IMR-90 (cell line): ENCODE data around the gene SPAG16. TPM values are rescaled to one million over a fixed set of nuclear protein-coding genes. Genes with fewer than 3 reads are reported as not detected.

Source experiments
- ATAC-seq: fragments of 200-7000 bp; cut with Tn5 transposase; 2 replicates; pipeline ENCODE4 v1.9.1; 2020; ENCODE audit warnings: low read depth, mild to moderate bottlenecking, moderate library complexity
- BruUV-seq: library from RNA; stranded (reverse); fragments of 400-500 nt; replicated peaks from 2 replicates; lab custom pipeline; 2021; lab: Mats Ljungman, UMichigan
- CTCF ChIA-PET: fragments of 300-600 bp; formaldehyde crosslinking; extraction: SDS; loops from one replicate; lab custom pipeline; 2021; ENCODE audit warnings: antibody characterized with exemption; lab: Yijun Ruan, JAX
- POLR2A ChIA-PET: fragments of 300-600 bp; sonication (Branson Sonifier 250); formaldehyde crosslinking; loops from one replicate; lab custom pipeline; 2022; ENCODE audit warnings: antibody characterized with exemption; ENCODE audit not compliant: unreplicated experiment; lab: Charles Lee
- DNase-seq: peaks from one replicate; pipeline ENCODE4 v3.0.0; 2013
- H2AFZ ChIP-seq: replicated peaks from 2 replicates; pipeline ENCODE3; 2013; ENCODE audit warnings: low read length, mild to moderate bottlenecking; ENCODE audit not compliant: poor library complexity
- H2AK5ac ChIP-seq: 2 replicates; pipeline ENCODE4 v1.6.1; 2013; ENCODE audit warnings: low read depth, low read length, inconsistent platforms
- H2AK9ac ChIP-seq: replicated peaks from 2 replicates; pipeline ENCODE3; 2013; ENCODE audit warnings: mild to moderate bottlenecking, low read depth, low read length, moderate library complexity; ENCODE audit not compliant: poor library complexity
- H2BK120ac ChIP-seq: 2 replicates; pipeline ENCODE4 v1.6.1; 2013; ENCODE audit warnings: low read depth, low read length, inconsistent platforms
- H2BK15ac ChIP-seq: 3 replicates; pipeline ENCODE4 v1.6.1; 2013; ENCODE audit warnings: low read depth, low read length, inconsistent platforms
- H2BK20ac ChIP-seq: 2 replicates; pipeline ENCODE4 v1.6.1; 2013; ENCODE audit warnings: low read depth, mild to moderate bottlenecking, inconsistent platforms, low read length, moderate library complexity
- H2BK5ac ChIP-seq: 2 replicates; pipeline ENCODE4 v1.6.1; 2013; ENCODE audit warnings: mild to moderate bottlenecking, low read depth, low read length, inconsistent platforms; ENCODE audit not compliant: poor library complexity, severe bottlenecking
- H3K14ac ChIP-seq: replicated peaks from 2 replicates; pipeline ENCODE4 v1.6.1; 2013; ENCODE audit warnings: low read depth, low read length, inconsistent platforms
- H3K18ac ChIP-seq: 2 replicates; pipeline ENCODE4 v1.6.1; 2013; ENCODE audit warnings: low read depth, low read length, control low read depth
- H3K23ac ChIP-seq: 2 replicates; pipeline ENCODE4 v1.6.1; 2013; ENCODE audit warnings: low read depth, low read length, inconsistent platforms
- H3K27ac ChIP-seq: 2 replicates; pipeline ENCODE4 v1.5.1; 2013; ENCODE audit warnings: mild to moderate bottlenecking, control low read depth, low read length; ENCODE audit not compliant: insufficient read depth
- H3K27me3 ChIP-seq: 2 replicates; pipeline ENCODE4 v1.6.1; 2013; ENCODE audit warnings: low read length; ENCODE audit not compliant: control insufficient read depth, insufficient read depth
- H3K36me3 ChIP-seq: 2 replicates; pipeline ENCODE4 v1.6.1; 2013; ENCODE audit warnings: low read length, mixed read lengths; ENCODE audit not compliant: control insufficient read depth, insufficient read depth
- H3K4ac ChIP-seq: 2 replicates; pipeline ENCODE4 v1.6.1; 2013; ENCODE audit warnings: low read depth, low read length, inconsistent platforms
- H3K4me1 ChIP-seq: 2 replicates; pipeline ENCODE4 v1.6.1; 2013; ENCODE audit warnings: low read length, mixed read lengths; ENCODE audit not compliant: control insufficient read depth, insufficient read depth
- H3K4me2 ChIP-seq: 2 replicates; pipeline ENCODE4 v1.6.1; 2013; ENCODE audit warnings: low read depth, mild to moderate bottlenecking, control low read depth, low read length, moderate library complexity
- H3K4me3 ChIP-seq: 2 replicates; pipeline ENCODE4 v1.5.1; 2013; ENCODE audit warnings: low read depth, mild to moderate bottlenecking, control low read depth, low read length, moderate library complexity; ENCODE audit not compliant: insufficient read depth
- H3K56ac ChIP-seq: 2 replicates; pipeline ENCODE4 v1.6.1; 2013; ENCODE audit warnings: low read length, inconsistent platforms; ENCODE audit not compliant: insufficient read depth; ENCODE audit errors: extremely low read depth
- H3K79me1 ChIP-seq, 2 experiments: 2 replicates each; pipeline ENCODE4 v1.6.1; 2013; ENCODE audit warnings: low read length in 2 of 2, inconsistent platforms in 1 of 2, low read depth in 1 of 2
- H3K9ac ChIP-seq: 2 replicates; pipeline ENCODE4 v1.6.1; 2013; ENCODE audit warnings: low read depth, low read length, control low read depth
- H3K9me1 ChIP-seq: 2 replicates; pipeline ENCODE4 v1.6.1; 2013; ENCODE audit warnings: low read length, inconsistent platforms; ENCODE audit not compliant: insufficient read depth
- H3K9me3 ChIP-seq: 2 replicates; pipeline ENCODE4 v1.6.1; 2013; ENCODE audit warnings: low read length; ENCODE audit not compliant: control insufficient read depth, insufficient read depth
- H4K20me1 ChIP-seq: 2 replicates; pipeline ENCODE4 v1.6.1; 2013; ENCODE audit warnings: low read length, inconsistent platforms; ENCODE audit not compliant: insufficient read depth
- H4K5ac ChIP-seq: 2 replicates; pipeline ENCODE4 v1.6.1; 2013; ENCODE audit warnings: mild to moderate bottlenecking, low read depth, low read length, control low read depth
- H4K8ac ChIP-seq, 2 experiments: 2 replicates each; pipeline ENCODE4 v1.6.1; 2013; ENCODE audit warnings: low read depth in 2 of 2, low read length in 2 of 2, control low read depth in 1 of 2, inconsistent platforms in 1 of 2
- H4K91ac ChIP-seq: 2 replicates; pipeline ENCODE4 v1.6.1; 2013; ENCODE audit warnings: low read depth, low read length, inconsistent platforms; ENCODE audit not compliant: insufficient read depth
- BHLHE40 ChIP-seq: fragments of 150-350 bp; IDR thresholded peaks from 2 replicates; pipeline ENCODE4 v1.6.1; 2016; ENCODE audit warnings: mild to moderate bottlenecking, low read depth, low read length
- CEBPB ChIP-seq: IDR thresholded peaks from 2 replicates; pipeline ENCODE4 v1.6.1; 2012; ENCODE audit warnings: low read depth, low read length, improper control_type of control experiment
- CHD1 ChIP-seq: IDR thresholded peaks from 2 replicates; pipeline ENCODE4 v1.6.1; 2012; ENCODE audit warnings: low read depth, low read length, improper control_type of control experiment
- CTCF ChIP-seq: conservative IDR thresholded peaks from 2 replicates; pipeline ENCODE4 v1.5.1; 2012; ENCODE audit warnings: mild to moderate bottlenecking, low read depth, low read length, improper control_type of control experiment
- ELK1 ChIP-seq: fragments of 150-350 bp; IDR thresholded peaks from 2 replicates; pipeline ENCODE4 v1.6.1; 2016; ENCODE audit warnings: low read depth, mild to moderate bottlenecking, low read length, moderate library complexity, borderline replicate concordance
- FOS ChIP-seq: fragments of 150-350 bp; IDR thresholded peaks from 2 replicates; pipeline ENCODE4 v1.6.1; 2016; ENCODE audit warnings: low read depth, low read length
- MAFK ChIP-seq: IDR thresholded peaks from 2 replicates; pipeline ENCODE4 v1.6.1; 2012; ENCODE audit warnings: low read depth, low read length, improper control_type of control experiment
- MAZ ChIP-seq: IDR thresholded peaks from 2 replicates; pipeline ENCODE4 v1.6.1; 2012; ENCODE audit warnings: low read depth, mild to moderate bottlenecking, low read length, improper control_type of control experiment, moderate library complexity, borderline replicate concordance
- MXI1 ChIP-seq: IDR thresholded peaks from 2 replicates; pipeline ENCODE4 v1.6.1; 2012; ENCODE audit warnings: low read depth, mild to moderate bottlenecking, low read length, moderate library complexity, borderline replicate concordance
- NFE2L2 ChIP-seq: fragments of 150-350 bp; IDR thresholded peaks from 2 replicates; pipeline ENCODE4 v1.6.1; 2016; ENCODE audit warnings: low read depth, mild to moderate bottlenecking, low read length
- POLR2A ChIP-seq: IDR thresholded peaks from 2 replicates; pipeline ENCODE4 v1.6.1; 2012; ENCODE audit warnings: mild to moderate bottlenecking, low read depth, low read length
- RAD21 ChIP-seq: IDR thresholded peaks from 2 replicates; pipeline ENCODE4 v1.6.1; 2012; ENCODE audit warnings: low read length, improper control_type of control experiment
- RCOR1 ChIP-seq: IDR thresholded peaks from 2 replicates; pipeline ENCODE4 v1.6.1; 2012; ENCODE audit warnings: mild to moderate bottlenecking, low read length, improper control_type of control experiment; ENCODE audit not compliant: insufficient replicate concordance
- RFX5 ChIP-seq: IDR thresholded peaks from 2 replicates; pipeline ENCODE4 v1.8.0; 2012; ENCODE audit warnings: low read depth, mild to moderate bottlenecking, low read length, moderate library complexity
- SMC3 ChIP-seq: fragments of 150-350 bp; IDR thresholded peaks from 2 replicates; pipeline ENCODE4 v1.6.1; 2016; ENCODE audit warnings: low read depth, mild to moderate bottlenecking, antibody characterized with exemption, low read length, moderate library complexity
- USF2 ChIP-seq: fragments of 150-350 bp; IDR thresholded peaks from 2 replicates; pipeline ENCODE4 v1.6.1; 2017; ENCODE audit warnings: mild to moderate bottlenecking, antibody characterized with exemption, low read length, low read depth
- WGBS, 2 experiments: methylation state at CpG; one replicate each; pipeline versions ENCODE4 v1.1.5 to v1.1.7; 2013; ENCODE audit warnings: missing lambda C conversion rate in 2 of 2; ENCODE audit not compliant: insufficient read length in 1 of 2; ENCODE audit errors: extremely low coverage in 2 of 2; 5-methylcytosine and 5-hydroxymethylcytosine counted together
- dilution Hi-C: fragments of 300-500 bp; cut with HindIII; formaldehyde crosslinking; loops from one replicate; pipeline ENCODE4 v1.14.3; 2018; ENCODE audit warnings: low sequenced_read_pairs; ENCODE audit not compliant: unreplicated experiment
- in situ Hi-C: fragments of 300-500 bp; cut with MboI; formaldehyde crosslinking; loops from 3 replicates; pipeline ENCODE4 v1.14.3; 2019; ENCODE audit warnings: low sequenced_read_pairs, inconsistent platforms, mixed read lengths
- intact Hi-C: fragments of 100-400 bp; cut with micrococcal nuclease; formaldehyde crosslinking; loops from 2 replicates; pipeline ENCODE4 v1.10.0; 2022
- polyA plus RNA-seq, 3 experiments: library from polyadenylated mRNA; depleted of rRNA; stranded (reverse); fragments of >200 nt; gene quantifications; 2 replicates each; pipeline ENCODE4 v1.2.3, GENCODE V29; 2012; ENCODE audit warnings: low replicate concordance in 1 of 3
- total RNA-seq: library from RNA; depleted of rRNA; stranded (reverse); fragments of >200 nt; gene quantifications from 2 replicates; pipeline ENCODE4 v1.2.3, GENCODE V29; 2012

The SPAG16 gene
- total and polyA plus RNA-seq, 2 of the 4 experiments (the other 2 are of a cell fraction), result 7.3 to 13.5 TPM

- no peak overlapping the region for H3K23ac ChIP-seq
- H3K4me1 ChIP-seq, result 0 out of 2 replicates have a peak, but pooled peaks cover 2% of the 10 kb centered on the region
- H3K79me1 ChIP-seq, result no peaks in the 10 kb centered on the region
- no peaks in the 10 kb centered on the region for H3K9me1 ChIP-seq
- H2BK15ac ChIP-seq, result no peak overlapping the region
- no peak for TF ChIP-seq ELK1
- no peak for TF ChIP-seq MAZ
- TF ChIP-seq RCOR1, result no peak
- TF ChIP-seq USF2, result no peak
- TF ChIP-seq SMC3, result no peak
- TF ChIP-seq POLR2A, result no peak
- TF ChIP-seq CTCF, result no peak
- TF ChIP-seq BHLHE40, result no peak
- no peak for TF ChIP-seq CEBPB
- TF ChIP-seq NFE2L2, result no peak
- no peak for TF ChIP-seq MAFK
- no peak for TF ChIP-seq CHD1
- no peak for TF ChIP-seq RFX5
- no peak for TF ChIP-seq RAD21
- no peak for TF ChIP-seq FOS
- TF ChIP-seq MXI1, result no peak
- H3K27ac ChIP-seq, result no peak overlapping the region
- no peaks in the 10 kb centered on the region for H4K20me1 ChIP-seq
- ChIA-PET POLR2A (no interaction called here), CTCF (no interaction called here)
- no peak overlapping the region for H2AK5ac ChIP-seq
- ATAC-seq, result no peak
- no peak overlapping the region for H4K5ac ChIP-seq
- H3K27me3 ChIP-seq, result no peaks in the 10 kb centered on the region
- H3K14ac ChIP-seq, result no peak overlapping the region
- H4K91ac ChIP-seq, result no peak overlapping the region
- no peak overlapping the region for H2BK20ac ChIP-seq
- no peak overlapping the region for H3K4me2 ChIP-seq
- H3K9me3 ChIP-seq, result no peaks in the 10 kb centered on the region
- WGBS, 2 experiments, result no CpG with 5 or more reads among the region's 4 CpGs
- dilution Hi-C loops, result no loop called here
- DNase-seq, result no peak
- H2AK9ac ChIP-seq, result no peak overlapping the region
- H2BK120ac ChIP-seq, result no peak overlapping the region
- no peak overlapping the region for H3K4ac ChIP-seq
- in situ Hi-C loops, result no loop called here
- H3K18ac ChIP-seq, result no peak overlapping the region
- H2BK5ac ChIP-seq, result no peak overlapping the region
- H3K4me3 ChIP-seq, result no peak overlapping the region
- no peak overlapping the region for H3K56ac ChIP-seq
- no peaks in the 10 kb centered on the region for H3K36me3 ChIP-seq
- no peak overlapping the region for H2AFZ ChIP-seq
- intact Hi-C loops, result no loop called here
- BruUV-seq, result no TSS peak
- no peak overlapping the region for H4K8ac ChIP-seq
- no peak overlapping the region for H3K9ac ChIP-seq
Measured at GRCh38 chr2:214100488-214100887, 816.2 kb downstream of the SPAG16 start.
